ENCODE data around the gene MMP20.

Gene MMP20

GRCh38 chr11:102623128-102623527 is 2.0 kb downstream of the MMP20 start:
- DNase-seq (ENCODE audit: low spot score): no peak

DNA sequence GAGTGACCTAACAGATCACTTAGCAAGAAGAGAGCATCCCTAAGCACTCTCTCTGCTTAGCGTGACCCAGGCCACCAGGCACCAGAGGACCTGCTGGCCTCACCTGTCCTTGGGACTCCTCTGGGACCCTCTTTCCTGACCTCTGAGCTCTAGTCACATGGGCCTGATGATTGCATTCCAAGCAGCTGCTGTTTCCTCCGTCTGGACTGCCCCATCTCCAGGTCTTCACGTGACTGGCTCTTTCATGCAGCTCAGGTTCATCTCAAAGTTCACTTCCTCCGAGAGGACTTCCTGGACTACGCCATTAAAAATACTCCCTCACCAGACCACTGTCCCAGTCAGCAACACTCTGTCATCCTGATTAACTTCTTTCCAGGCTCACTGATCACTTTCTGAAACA is 2.9 kb downstream of the MMP20 start:
- no peak for DNase-seq (ENCODE audit: low spot score)

DNA sequence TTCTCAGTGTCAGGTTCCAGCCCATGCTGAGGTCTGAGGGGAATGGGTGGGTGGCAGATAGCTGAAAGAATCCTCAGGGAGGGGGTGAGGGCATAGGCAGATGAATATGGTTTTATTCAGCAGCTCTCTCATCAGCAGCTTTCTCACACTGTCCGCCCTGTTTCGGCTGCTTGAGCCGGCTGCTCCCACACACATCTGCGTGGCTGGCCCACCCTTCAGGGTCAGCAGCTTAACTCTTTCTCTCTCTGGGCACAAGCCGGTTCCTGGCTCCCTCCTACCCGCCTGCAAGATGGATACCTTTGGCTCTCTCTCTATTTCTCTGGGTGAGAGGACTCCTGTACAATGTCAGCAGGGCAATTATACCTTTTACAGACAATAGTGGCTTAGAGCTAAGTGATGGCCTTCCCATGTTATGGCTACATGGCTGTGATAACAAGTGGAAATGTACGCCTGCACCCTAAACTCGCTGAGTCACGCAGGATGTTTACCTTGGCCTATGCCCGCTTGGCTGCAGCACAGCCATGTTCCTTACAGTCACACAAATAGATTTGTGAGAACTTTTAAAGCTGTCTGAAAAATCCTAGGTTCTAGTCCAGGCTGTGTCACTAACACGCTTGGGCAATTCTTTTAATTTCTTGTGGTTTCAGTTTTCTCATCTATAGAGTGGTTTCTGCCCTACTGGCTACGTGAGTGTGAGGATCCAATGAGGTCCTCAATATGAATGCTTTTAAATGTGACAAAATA is 4.1 kb downstream of the MMP20 start:
- no peak for DNase-seq (ENCODE audit: low spot score)

GRCh38 chr11:102620179-102620578 is 5.0 kb downstream of the MMP20 start:
- DNase-seq (ENCODE audit: low spot score): no peak

DNA sequence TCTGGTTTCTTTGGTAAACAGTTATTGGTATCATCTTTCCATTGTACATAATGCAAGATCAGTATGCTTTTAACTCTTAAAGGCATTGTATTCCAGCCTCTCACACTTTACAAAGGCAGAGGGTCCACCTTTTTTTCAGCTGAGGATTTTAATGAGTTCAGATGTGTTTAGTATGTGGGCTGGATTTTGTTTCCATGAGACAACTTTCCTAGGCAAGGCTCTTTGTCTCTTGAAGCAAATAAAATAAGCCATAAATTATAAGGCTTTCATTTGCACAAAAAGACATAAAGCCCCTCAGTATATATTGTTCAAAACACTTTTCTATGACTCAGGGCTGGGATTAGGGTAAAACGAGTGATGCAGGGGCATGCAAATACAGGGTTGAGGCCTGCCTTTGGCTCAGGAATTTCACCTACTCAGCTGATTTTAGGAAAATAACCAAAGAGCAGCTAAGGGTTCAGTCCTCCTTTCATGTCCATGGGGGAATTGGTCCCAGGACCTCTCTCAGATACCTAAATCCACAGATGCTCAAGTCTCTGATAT is 7.6 kb downstream of the MMP20 start:
- DNase-seq (ENCODE audit: low spot score): no peak

GRCh38 chr11:102615894-102616432 is 9.2 kb downstream of the MMP20 start:
- DNase-seq (ENCODE audit: low spot score): no peak

DNA sequence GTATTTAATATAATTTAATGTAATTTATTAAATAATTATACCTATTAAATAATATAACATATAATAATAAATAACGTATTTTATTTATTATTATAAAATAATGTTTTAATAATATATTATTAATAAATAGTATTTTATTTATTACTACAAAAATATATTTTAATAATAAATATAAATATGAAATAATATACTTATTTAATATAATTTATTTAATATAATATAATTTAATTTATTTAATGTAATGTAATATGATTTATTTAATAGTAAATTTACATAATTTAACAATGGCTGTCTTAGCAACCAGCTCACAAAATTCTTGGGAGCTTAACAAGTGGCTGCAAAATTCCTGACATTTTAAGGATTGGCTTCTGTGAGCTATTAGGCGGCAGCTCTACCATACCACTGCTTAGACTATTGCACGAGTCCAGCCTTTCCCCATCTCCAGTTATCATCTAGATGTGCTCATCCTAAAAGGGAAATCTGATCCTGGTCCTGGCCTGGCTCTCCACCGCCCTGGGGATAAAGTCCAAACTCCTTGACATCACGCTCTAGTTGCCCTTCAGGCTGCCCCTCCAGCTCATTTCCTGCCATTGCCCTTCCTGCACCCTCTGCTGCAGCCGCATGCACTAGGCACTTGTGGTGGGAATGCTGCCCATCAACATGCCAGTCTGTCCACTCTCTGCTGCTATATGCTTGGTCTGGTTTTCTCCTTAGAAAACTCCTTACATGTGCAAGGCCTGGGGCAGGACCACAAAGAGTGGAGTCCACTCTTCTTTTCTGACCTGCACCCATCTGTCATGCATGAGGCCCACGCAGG is 9.8 kb downstream of the MMP20 start:
- no peak for DNase-seq (ENCODE audit: low spot score)

GRCh38 chr11:102614485-102614884 is 10.6 kb downstream of the MMP20 start:
- peak; percentile 27 for DNase-seq (ENCODE audit: low spot score)

DNA sequence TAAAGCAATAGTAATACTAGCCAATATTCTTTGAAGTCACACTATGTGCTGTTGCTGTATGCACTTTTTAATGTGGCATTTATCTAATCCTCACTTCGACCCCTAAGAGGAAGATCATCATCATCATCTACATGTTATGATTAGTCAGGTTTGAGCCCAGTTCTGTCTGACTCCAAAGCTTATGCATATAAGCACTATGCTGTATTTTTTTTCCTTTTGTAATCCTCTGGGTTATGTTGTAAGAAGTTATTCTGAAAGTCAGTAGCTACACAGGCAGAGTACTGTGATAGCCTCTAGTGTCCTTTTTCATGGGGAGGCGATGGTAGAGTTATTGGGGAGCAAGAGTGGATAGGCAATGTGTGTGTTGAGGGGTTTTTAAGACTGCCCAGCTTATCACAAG is 11.1 kb downstream of the MMP20 start:
- no peak for DNase-seq (ENCODE audit: low spot score)

DNA sequence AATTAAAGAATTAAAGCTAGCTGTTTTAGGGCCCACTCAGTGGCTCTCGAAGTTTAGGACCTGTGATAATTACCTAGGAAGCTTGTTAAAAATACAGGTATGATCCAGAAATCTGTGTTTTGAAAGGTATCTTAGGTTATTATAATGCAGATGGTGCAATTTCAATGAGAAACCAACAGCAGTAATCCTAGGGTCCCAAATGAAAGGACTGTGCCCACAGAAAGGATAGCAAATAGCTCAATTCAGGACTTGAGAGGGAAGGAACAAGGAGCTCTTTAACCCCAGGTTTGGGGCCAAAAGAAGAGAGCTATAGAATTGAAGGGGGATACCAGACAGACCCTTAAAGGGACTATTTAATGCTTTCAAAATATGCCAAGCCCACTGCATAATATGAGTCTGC is 11.7 kb downstream of the MMP20 start:
- no peak for DNase-seq (ENCODE audit: low spot score)

DNA sequence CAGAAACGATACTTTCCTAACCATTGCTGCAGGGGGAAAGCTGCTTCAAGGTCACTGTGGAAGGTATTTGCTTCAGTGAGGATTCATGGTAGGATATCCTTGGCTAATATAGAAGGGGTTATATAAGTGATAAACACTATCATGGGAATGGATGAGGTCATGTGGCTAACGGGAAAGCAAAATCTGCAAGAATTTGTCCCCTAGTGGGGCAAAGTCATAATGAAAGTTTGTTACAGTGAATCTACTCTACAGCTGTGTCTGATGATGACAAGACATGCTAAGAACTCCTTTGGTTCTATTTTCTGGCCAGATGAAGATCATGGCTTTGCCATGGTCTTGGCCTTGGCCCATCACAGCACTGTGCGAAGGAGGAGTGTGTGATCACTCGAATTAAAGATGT is 13.8 kb downstream of the MMP20 start:
- DNase-seq (ENCODE audit: low spot score): no peak

- DNase-seq (ENCODE audit: low spot score): no peak
These were observed 14.9 kb downstream of the MMP20 start for GRCh38 chr11:102610200-102610599.

GRCh38 chr11:102608699-102609098 is 16.4 kb downstream of the MMP20 start:
- DNase-seq (ENCODE audit: low spot score): no peak

DNA sequence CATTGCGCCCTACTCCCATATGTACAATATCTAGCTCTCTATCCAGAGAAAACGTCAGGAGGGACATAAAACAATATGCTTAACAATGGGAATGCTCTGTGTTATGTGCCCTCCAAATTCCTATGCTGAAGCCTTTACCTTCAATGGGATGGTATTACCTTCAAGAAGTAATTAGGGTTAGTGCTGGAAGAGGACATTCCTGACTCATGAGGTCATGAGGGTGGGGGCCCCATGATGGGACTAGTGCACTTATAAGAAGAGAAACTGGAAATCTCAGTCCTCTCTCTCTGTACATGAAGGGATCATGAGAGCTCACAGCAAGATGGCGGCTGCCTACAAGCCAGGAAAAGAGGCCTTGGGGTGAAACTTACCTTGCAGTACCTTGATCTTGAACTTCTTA is 20.3 kb downstream of the MMP20 start:
- DNase-seq (ENCODE audit: low spot score): no peak

- DNase-seq (ENCODE audit: low spot score): no peak
These were observed 21.1 kb downstream of the MMP20 start for GRCh38 chr11:102604011-102604410.

- no peak for DNase-seq (ENCODE audit: low spot score)
These were observed 21.6 kb downstream of the MMP20 start for GRCh38 chr11:102603576-102603975.

GRCh38 chr11:102603091-102603490 is 22.0 kb downstream of the MMP20 start:
- DNase-seq (ENCODE audit: low spot score): no peak

DNA sequence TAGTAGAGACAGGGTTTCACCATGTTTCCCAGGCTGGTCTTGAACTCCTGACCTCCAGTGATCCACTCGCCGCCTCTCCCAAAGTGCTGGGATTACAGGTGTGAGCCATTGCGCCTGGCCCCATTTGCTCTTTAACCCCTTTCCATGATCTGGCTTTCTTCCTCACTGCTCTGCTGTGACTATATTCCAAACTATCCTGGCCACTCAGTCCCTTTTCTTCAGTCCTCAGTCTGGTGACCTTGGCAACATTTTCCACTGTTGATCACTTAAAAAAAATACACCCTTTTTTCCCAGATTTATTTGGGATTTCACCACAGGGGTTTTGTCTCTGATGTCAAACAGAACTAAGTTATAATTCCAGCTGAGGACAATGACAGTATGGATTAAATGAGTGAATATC is 24.5 kb downstream of the MMP20 start:
- no peak for DNase-seq (ENCODE audit: low spot score)

DNA sequence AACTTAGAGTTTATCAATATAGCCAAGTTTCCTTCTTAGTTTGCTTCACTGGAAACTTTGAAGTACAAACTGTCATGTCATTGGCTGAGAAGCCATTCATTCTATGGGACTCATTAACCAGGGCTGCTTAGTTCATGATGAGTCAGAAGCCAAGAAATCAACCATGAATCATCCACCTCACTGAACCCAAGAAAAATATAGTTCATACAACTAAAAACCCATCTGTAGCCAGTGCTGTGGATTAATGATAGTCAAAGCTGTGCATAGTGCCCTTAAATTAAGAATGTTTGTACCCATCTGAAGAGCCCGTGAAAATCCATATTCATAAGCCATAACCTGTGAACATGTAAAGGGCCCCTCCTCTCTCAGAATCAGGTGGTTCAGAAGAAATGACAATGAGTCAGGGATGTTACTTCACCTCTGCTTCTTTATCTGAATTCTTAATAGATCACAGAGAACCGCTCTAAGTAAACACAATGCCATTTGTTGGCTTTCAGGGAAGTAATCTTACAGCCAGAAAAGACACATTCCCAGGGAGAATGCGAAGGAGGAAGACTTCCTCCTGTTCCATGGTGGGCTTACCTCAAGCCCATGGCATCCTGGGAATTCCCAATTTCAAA is 25.4 kb downstream of the MMP20 start:
- DNase-seq (ENCODE audit: low spot score): peak; percentile 96

- DNase-seq (ENCODE audit: low spot score): no peak
These were observed 26.9 kb downstream of the MMP20 start for GRCh38 chr11:102598272-102598671.

DNA sequence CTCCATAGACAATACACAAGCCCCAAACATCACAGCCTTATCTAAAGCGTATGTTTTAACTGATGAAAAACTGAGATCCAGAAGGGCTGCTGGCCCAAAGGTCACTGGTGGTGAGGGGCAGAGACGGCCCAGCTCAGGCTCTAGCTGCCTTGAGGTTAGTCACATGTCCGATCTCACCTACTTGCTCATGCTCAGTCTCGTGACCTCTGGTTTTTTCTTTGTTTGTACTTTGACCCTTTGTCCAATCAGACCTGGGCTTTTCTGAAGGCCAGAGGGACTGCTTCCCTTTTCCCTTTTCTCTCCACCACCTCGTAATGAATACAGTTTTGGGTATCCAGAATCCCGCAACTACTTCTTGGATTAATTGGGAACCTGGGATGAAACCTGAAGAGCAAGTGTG is 28.6 kb downstream of the MMP20 start:
- no peak for DNase-seq (ENCODE audit: low spot score)

All from RKO (cell line).